ENCODE results near the gene NUP54.
A peak's percentile ranks its signal among the peaks of the same experiment; 100 is the strongest.

NUP54 gene

GRCh38 chr4:76141241-76141640, 7.0 kb downstream of the NUP54 start:
- DNase-seq = no peak

- DNase-seq = no peak
Measured at GRCh38 chr4:76127754-76128153, 20.4 kb downstream of the NUP54 start.

GRCh38 chr4:76125816-76126215, 22.4 kb downstream of the NUP54 start:
- DNase-seq = no peak

- DNase-seq = no peak
Measured at GRCh38 chr4:76120199-76120598, 28.0 kb downstream of the NUP54 start.

GRCh38 chr4:76117536-76117935, 30.7 kb downstream of the NUP54 start:
- DNase-seq = no peak

- no peak for DNase-seq
Measured at GRCh38 chr4:76116821-76117220, 31.4 kb downstream of the NUP54 start.

GRCh38 chr4:76108467-76109181, 39.6 kb downstream of the NUP54 start:
- no peak for DNase-seq

GRCh38 chr4:76106442-76106841, 41.8 kb downstream of the NUP54 start:
- no peak for DNase-seq

GRCh38 chr4:76105652-76106051, 42.5 kb downstream of the NUP54 start:
- DNase-seq = no peak

- no peak for DNase-seq
Measured at GRCh38 chr4:76096076-76096475, 52.1 kb downstream of the NUP54 start.

GRCh38 chr4:76095568-76095967, 52.6 kb downstream of the NUP54 start:
- no peak for DNase-seq

- no peak for DNase-seq
Measured at GRCh38 chr4:76091052-76091451, 57.1 kb downstream of the NUP54 start.

- no peak for DNase-seq
Measured at GRCh38 chr4:76090241-76090691, 57.9 kb downstream of the NUP54 start.

GRCh38 chr4:76088719-76089118, 59.5 kb downstream of the NUP54 start:
- DNase-seq = no peak

- no peak for DNase-seq
Measured at GRCh38 chr4:76087007-76087769, 61.0 kb downstream of the NUP54 start.

- DNase-seq = no peak
Measured at GRCh38 chr4:76084542-76084941, 63.7 kb downstream of the NUP54 start.

GRCh38 chr4:76083386-76083988, 64.7 kb downstream of the NUP54 start:
- DNase-seq = no peak

- DNase-seq = no peak
Measured at GRCh38 chr4:76078033-76078613, 70.1 kb downstream of the NUP54 start.

GRCh38 chr4:76074993-76075600, 73.1 kb downstream of the NUP54 start:
- DNase-seq = no peak

GRCh38 chr4:76074468-76074867, 73.7 kb downstream of the NUP54 start, which contains the start of gene ART3:
TSS of gene ART3 (plus strand) at chr4:76074709. CDS start at chr4:76075890, 1,181 bp downstream.
- DNase-seq = no peak

- DNase-seq = no peak
Measured at GRCh38 chr4:76072760-76073159, 75.4 kb downstream of the NUP54 start.

- peak; percentile 75 for DNase-seq
Measured at GRCh38 chr4:76067652-76068286, 80.4 kb downstream of the NUP54 start.

Data from CD4-positive, alpha-beta T cell treated with Interleukin-6 for 4 hours (primary cell).